ENCODE results near the gene PPP3R2.
"Not testable (repeated sequence)": the region's sequence is repeated elsewhere in the genome, so short reads cannot be mapped to it uniquely, and the experiment has no call there.

GRCh38 chr9:101590074-101590473, 4.7 kb downstream of the PPP3R2 start:
- not testable (repeated sequence) for TF ChIP-seq USF2 (IDR thresholded peaks at IDR 0.05; ENCODE audit: borderline replicate concordance, low read depth, low read length); CTCF (IDR thresholded peaks at IDR 0.05 in 2 of 3, conservative IDR thresholded peaks at IDR 0.05 in 1 of 3; ENCODE audit: control insufficient read depth in 2 of 3, extremely low read depth in 1 of 3, insufficient read depth in 1 of 3, low read depth in 3 of 3, low read length in 3 of 3); TBL1XR1 (IDR thresholded peaks at IDR 0.05; ENCODE audit: low read depth, low read length); SP1 (IDR thresholded peaks at IDR 0.05; ENCODE audit: low read depth, low read length); CHD2 (IDR thresholded peaks at IDR 0.05; ENCODE audit: borderline replicate concordance, low read depth, low read length); TCF7 (IDR thresholded peaks at IDR 0.05; ENCODE audit: borderline replicate concordance); REST (IDR thresholded peaks at IDR 0.05; ENCODE audit: low read depth, low read length); ATF7 (IDR thresholded peaks at IDR 0.05; ENCODE audit: low read depth); HDGF (IDR thresholded peaks at IDR 0.05); ASH2L (IDR thresholded peaks at IDR 0.05; ENCODE audit: borderline replicate concordance, low read depth); POLR2AphosphoS5 (IDR thresholded peaks at IDR 0.05; ENCODE audit: low read length); EP300 (IDR thresholded peaks at IDR 0.05; ENCODE audit: borderline replicate concordance in 1 of 2, control insufficient read depth in 1 of 2, low read depth in 2 of 2, low read length in 2 of 2)
